GM18951 (cell line): ENCODE measurements around the gene PWWP2B.

Experiments
- POLR2A ChIP-seq: IDR thresholded peaks from 4 replicates; pipeline ENCODE4 v1.6.1; 2011; ENCODE audit warnings: mild to moderate bottlenecking; ENCODE audit not compliant: insufficient read length, insufficient read depth; ENCODE audit errors: extremely low read depth
- in situ Hi-C: fragments of 300-500 bp; cut with MboI; formaldehyde crosslinking; loops from one replicate; pipeline ENCODE4 v1.12.0; 2022; ENCODE audit warnings: low sequenced_read_pairs, mixed read lengths, inconsistent platforms; ENCODE audit not compliant: unreplicated experiment

The PWWP2B gene

GRCh38 chr10:132356621-132357195, 40.3 kb upstream of the PWWP2B start:
- TF ChIP-seq POLR2A: no peak
- in situ Hi-C loops: no loop called here

GRCh38 chr10:132357286-132358058, 39.5 kb upstream of the PWWP2B start:
- in situ Hi-C loops: no loop called here
- no peak for TF ChIP-seq POLR2A

- in situ Hi-C loops: loop anchor here (10.0 kb wide), 1 partner anchor 135 kb away; no protein-coding TSS in a partner anchor
- no peak for TF ChIP-seq POLR2A
These were observed 37.5 kb upstream of the PWWP2B start for GRCh38 chr10:132359305-132360040.

- no peak for TF ChIP-seq POLR2A
- in situ Hi-C loops: loop anchor here (10.0 kb wide), 1 partner anchor 136 kb away; no protein-coding TSS in a partner anchor
These were observed 36.1 kb upstream of the PWWP2B start for GRCh38 chr10:132360766-132361447.

GRCh38 chr10:132361581-132362101, 35.4 kb upstream of the PWWP2B start:
- no peak for TF ChIP-seq POLR2A
- in situ Hi-C loops: loop anchor here (10.0 kb wide), 1 partner anchor 137 kb away; no protein-coding TSS in a partner anchor

GRCh38 chr10:132362151-132362611, 34.8 kb upstream of the PWWP2B start:
- in situ Hi-C loops: loop anchor here (10.0 kb wide), 1 partner anchor 137 kb away; no protein-coding TSS in a partner anchor

GRCh38 chr10:132363376-132363775, 33.6 kb upstream of the PWWP2B start:
- TF ChIP-seq POLR2A: no peak
- in situ Hi-C loops: loop anchor here (10.0 kb wide), 1 partner anchor 139 kb away; no protein-coding TSS in a partner anchor

More at GRCh38 chr10:132362151-132362611, 34.8 kb upstream of the PWWP2B start:
- TF ChIP-seq POLR2A: no peak

GRCh38 chr10:132363921-132364593, 32.9 kb upstream of the PWWP2B start:
- in situ Hi-C loops: loop anchor here (10.0 kb wide), 1 partner anchor 139 kb away; no protein-coding TSS in a partner anchor
- no peak for TF ChIP-seq POLR2A

- in situ Hi-C loops: loop anchor here (10.0 kb wide), 1 partner anchor 140 kb away; no protein-coding TSS in a partner anchor
- TF ChIP-seq POLR2A: no peak
These were observed 32.4 kb upstream of the PWWP2B start for GRCh38 chr10:132364594-132364970.

GRCh38 chr10:132365102-132365501, 31.9 kb upstream of the PWWP2B start:
- in situ Hi-C loops: loop anchor here (10.0 kb wide), 1 partner anchor 140 kb away; no protein-coding TSS in a partner anchor
- TF ChIP-seq POLR2A: no peak

GRCh38 chr10:132366006-132366405, 31.0 kb upstream of the PWWP2B start:
- no peak for TF ChIP-seq POLR2A
- in situ Hi-C loops: loop anchor here (10.0 kb wide), 1 partner anchor 141 kb away; no protein-coding TSS in a partner anchor

GRCh38 chr10:132366499-132366898, 30.5 kb upstream of the PWWP2B start:
- no peak for TF ChIP-seq POLR2A
- in situ Hi-C loops: loop anchor here (10.0 kb wide), 1 partner anchor 142 kb away; no protein-coding TSS in a partner anchor
